Raji (cell line): ENCODE results near the gene RUFY3.

Experiments
- POLR2A ChIP-seq: IDR thresholded peaks from 2 replicates; pipeline ENCODE4 v1.6.1; 2011; ENCODE audit warnings: low read depth, low read length, control low read depth; ENCODE audit not compliant: insufficient read depth

The RUFY3 gene

DNA sequence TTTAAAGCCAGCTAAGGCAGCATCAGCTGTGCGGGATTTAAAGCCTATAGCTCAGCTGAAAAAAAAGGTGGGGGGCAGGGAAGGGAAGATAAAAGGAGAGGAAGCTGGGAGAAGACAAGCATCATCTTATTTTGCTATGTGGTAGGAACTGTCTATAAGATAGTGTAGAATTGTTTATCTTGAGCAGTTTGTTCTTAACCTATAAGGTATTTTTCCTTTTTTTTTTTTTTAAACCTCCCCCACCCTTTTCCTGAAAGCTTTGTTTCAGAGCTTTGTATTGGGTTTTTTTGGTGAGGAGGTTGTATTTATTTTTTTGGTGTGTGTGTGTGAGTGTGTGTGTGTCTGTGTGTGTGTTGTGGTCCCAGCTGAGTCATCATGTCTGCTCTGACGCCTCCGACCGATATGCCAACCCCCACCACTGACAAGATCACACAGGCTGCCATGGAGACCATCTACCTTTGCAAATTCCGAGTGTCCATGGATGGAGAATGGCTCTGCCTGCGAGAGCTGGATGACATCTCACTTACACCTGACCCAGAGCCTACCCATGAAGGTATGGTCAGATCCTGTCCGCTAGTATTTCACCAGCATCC, 531 bp downstream of the RUFY3 start:
- TF ChIP-seq POLR2A: no peak

DNA sequence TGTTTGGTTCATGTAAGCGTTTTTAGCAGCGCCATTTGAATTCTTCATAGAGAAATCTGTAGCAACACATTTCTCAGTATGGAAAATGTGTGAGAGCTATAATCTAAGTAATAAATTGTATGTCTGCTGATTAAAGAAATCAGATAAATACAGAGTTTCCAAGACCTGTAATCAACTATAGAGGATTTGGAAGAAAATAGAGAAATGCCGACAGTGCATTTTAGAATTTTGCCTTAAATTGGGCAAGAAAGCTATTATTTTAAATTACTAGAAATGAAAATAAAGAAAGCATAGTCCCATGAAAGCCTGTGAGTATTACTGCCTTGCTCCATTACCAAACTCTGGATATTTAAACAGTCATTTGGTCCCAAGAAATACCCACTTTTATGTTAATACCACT, 2.7 kb downstream of the RUFY3 start:
- TF ChIP-seq POLR2A: no peak

DNA sequence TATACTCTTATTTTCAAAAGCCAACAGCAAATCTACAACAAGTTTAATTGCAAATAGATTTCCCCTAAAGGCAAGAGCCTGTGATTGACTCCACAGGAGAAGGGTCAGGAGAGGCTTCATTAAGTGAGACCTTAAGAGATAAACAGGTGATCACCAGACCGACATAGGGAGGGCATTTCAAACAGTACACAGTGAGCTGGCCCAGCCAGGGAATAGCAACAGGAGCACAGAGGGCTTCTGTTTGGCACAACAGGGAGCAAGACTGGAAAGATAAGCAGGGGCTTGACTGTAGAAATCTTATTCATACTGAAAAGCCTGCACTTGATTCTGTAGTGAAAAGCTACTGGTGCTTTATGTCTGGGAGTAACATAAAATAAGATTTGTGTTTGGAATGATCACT, 3.9 kb downstream of the RUFY3 start:
- no peak for TF ChIP-seq POLR2A

DNA sequence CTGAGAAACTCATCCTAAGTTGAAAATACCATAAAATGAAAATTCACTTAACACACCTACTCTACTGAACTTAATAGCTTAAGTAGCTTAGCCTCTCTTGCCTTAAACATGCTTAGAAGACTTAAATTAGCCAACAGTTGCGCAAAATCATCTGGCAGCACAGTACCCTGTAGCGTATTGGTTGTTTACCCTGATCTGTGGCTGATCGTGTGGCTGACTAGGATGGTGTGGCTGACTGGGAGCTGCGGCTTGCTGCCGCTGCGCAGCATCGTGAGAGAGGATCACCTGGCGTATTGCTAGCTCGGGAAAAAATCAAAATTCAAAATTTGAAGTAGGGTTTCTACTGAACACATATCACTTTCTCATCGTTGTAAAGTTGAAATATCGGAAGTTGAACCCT, 6.3 kb downstream of the RUFY3 start:
- TF ChIP-seq POLR2A: no peak

DNA sequence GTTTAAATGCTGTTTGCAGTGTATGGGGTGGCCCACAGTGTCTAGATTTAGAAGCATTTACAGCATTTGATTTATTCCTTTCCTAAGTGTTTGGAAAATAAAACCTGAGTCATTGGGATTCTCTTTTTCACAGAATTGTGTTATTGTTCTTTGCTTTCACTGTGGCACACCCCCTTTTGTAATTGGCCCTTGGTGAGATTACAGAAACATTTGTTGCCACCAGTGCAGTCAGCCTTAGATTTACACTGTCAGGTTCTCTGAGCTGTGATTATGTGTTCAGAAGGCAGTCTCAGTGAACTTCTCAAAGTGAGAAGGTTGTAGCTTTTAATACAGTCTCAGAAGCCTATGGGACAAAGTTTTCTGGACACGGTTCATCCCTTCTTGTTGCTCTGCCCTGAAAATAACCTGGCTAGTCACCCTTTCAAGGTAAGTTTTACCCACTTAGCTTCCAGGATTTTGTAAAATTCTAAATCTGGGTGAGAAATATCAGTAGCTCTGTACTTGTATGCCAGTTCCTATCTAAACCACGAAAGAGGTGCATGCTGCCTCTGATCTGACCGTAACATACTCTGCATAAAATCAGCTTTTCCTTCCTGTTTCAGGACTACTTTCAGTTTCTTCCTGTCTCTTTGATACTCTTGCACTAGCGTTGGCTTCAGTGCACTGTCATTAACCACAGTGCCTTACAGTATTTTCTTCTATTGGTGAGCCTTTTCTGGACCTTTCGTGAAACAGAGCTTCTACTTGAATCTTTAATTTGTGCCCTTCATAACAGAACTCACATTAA, 12.6 kb downstream of the RUFY3 start:
- TF ChIP-seq POLR2A: no peak; the same call in none of the 2 replicates

DNA sequence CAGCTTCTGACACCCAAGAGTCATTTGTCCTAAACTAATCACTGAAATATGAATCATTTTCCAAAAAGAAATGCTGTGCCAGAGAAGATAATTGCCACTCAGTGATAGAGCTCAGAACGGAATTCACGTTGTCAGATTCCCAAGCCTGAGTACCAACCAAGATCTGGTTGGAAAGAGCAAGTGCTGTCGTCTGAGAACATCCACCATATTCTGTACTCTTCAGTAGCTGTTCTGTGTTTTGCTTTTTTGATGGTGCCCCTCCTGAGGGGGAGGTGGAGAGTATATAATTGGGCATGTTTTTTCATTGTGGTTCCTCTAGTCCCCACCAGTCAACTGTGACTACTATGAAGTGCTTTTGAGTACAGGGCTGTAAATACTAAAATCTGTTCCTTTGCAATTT, 13.2 kb downstream of the RUFY3 start:
- TF ChIP-seq POLR2A: peak; percentile 25; the same call in 1 of the 2 replicates

DNA sequence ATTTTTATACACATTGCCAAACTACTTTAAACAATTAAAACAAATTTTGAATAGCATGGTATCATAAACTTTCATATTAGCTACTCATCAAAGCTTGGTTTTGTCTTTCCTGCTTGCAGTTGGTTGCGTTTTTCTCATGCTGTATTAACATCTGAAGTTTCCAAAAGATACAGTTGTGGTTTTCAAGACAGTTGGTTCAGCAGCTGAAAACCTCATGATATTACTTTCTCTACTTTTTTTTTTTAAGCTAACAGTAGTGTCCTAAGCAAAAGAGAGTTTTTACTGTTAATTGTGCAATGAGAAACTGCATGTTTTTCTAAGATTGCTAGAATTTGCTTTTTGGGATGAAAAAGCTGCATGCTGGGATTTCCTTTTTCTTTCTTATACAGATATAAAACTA, 15.2 kb downstream of the RUFY3 start:
- no peak for TF ChIP-seq POLR2A

DNA sequence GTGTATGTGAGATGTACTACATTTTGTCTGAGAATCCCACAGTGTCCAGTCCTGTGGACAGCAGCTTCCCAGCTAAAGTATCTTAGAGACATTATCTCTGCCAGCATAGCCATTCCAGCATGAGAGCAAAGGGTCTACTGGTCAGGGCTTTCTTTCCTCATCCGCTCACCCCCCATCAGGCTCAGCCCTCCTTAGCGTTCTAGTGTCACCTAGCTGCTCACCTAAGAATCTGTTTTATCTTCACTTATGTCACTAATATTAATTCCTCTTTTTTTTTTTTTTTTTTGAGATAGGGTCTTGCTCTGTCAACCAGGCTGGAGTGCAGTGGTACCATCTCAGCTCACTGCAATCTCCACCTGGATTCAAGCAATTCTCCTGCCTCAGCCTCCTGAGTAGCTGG, 15.6 kb downstream of the RUFY3 start:
- no peak for TF ChIP-seq POLR2A

DNA sequence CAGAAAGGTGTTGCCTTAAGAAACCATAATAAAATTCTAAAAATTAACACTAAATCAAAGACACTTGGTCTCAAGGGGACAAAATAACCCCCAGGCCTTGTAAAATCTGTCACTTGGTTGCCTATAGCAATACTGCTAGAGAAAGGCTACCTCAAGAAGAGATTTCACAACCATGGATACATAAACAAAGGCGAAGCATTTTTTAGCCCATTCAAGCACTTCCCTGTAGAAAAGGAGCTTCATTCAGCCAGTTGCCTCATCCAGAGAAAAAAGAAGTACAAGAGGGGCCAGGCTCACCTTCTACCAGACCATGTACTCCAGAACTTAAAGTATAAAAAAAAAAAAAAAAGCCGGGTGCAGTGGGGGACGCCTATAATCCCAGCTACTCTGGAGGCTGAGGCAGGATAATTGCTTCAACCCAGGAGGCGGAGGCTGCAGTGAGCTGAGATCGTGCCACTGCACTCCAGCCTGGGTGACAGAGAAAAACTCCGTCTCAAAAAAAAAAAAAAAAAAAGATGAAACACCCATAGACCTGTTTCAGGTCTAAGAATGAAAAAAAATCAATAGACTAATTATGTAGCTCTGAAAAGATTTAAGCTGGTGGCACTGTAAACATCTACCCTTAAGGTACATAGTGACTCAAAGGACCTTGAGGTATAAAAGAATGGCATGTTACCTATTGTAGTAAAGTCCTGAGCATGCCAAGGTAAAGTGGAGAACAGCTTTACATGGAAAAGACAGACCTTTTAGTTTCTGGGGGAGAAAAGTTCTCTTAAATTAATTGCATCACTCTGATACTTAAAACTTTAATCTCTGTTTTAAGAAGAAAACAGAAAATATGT, 18.0 kb downstream of the RUFY3 start:
- TF ChIP-seq POLR2A: no peak

DNA sequence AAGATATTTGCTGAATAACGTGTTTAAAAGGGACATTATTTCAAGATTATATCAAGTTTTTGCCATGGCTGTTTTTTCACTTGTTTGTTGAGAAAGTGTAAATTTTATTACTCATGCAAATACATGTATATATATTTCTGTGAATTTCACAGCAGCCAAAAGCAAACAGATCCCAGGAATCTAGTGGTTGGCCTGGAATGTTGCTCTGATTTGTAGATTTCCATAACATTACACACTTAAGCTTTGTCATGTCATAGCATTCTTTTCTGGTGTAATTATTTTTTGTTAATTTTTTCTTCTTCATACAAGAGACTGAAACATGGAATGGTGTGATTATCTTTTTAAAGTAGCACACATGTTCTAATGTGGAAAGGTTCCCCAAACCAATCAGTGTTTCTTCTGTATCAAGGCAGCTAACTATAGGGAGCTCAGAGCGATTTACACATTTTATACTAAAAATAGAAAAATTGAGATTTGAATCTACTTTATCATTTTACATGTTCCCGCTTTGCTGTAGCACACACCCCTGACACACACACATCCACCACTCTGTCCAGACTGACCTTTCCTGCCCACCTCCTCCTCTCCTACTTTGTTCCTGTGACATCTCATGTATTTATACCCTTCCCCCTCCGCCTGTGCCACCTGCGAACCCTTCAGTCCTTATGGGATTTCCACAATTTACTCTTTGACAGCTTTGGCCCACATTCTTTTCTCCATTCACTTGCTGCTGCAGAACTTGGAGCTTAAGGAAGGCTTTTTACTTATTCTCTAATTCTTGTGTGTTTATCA, 20.3 kb downstream of the RUFY3 start:
- no peak for TF ChIP-seq POLR2A

DNA sequence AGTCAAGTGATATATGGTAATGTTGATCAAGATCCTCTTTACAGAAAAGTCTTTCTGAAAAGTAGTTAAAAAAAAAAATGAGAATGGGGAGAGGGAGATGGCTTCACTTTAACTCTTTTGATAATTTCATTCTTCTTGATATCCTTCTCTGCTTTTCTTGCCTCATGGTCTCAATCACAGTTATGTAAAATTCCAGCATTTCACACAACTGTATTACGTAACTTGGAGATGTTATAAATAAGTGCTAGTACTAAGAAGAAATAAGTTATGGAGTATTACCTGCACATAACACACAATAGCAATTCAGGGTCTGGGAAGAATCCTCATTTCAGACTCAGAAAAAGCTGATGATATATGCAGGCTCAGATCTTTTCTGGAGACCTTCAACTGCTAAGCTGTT, 22.0 kb downstream of the RUFY3 start:
- TF ChIP-seq POLR2A: no peak

DNA sequence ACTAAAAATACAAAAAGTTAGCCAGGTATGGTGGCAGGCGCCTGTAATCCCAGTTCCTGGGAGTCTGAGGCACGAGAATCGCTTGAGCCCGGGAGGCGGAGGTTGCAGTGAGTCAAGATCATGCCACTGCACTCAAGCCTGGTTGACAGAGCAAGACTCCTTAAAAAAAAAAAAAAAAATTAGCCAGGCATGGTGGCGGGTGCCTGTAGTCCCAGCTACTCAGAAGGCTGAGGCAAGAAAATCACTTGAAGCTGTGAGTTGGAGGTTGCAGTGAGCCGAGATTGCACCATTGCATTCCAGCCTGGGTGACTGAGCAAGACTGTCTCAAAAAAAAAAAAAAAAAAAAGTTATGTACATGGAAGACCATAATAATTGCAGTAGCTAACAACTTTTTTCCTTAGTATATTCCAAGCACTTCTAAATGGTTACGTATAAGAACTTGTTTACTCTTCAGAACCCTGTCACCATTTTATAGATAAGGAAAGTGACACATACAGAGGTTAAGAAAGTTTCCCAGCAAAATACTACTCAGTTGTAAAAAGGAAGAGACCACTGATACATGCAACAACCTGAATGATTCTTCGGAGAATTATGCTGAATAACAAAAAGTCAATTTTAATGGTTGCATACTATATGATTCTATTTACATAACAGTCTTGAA, 24.5 kb downstream of the RUFY3 start:
- no peak for TF ChIP-seq POLR2A

DNA sequence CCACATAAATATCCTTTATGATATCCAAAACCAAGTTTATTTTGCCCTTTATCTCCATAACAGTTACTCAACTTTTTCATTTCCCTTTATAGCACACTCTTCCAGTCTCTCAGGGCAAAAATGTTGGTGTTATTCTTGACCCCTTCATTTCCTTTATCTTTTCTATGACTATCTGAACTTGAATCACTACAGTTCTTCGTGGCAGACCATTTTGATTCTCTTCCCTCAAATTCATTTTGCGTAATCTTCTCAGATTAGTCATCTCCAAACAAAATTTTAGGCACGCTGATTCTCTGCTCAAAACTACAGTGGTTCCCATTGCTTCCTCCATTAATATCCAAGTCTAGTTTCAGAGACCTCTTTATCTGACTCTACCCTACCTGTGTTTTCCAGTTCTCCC, 26.1 kb downstream of the RUFY3 start:
- no peak for TF ChIP-seq POLR2A

DNA sequence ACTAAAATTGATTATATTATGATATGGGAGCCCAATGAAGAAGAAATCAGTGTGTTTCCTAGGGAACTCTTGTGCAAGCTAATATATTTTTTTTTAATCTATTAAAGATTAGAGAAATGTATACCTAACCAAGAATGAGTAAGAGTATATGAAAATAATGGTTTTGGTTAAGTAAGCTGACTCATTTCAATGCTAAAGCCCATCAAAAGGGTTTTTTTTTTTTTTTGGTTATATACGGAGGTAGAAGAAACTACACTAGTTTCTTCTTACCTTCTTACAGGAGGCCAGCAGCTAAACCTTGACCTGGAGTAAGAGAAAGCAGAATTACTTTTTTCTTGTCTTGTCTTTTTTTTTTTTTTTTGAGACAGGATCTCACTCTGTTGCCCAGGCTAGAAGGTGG, 27.5 kb downstream of the RUFY3 start:
- TF ChIP-seq POLR2A: no peak

DNA sequence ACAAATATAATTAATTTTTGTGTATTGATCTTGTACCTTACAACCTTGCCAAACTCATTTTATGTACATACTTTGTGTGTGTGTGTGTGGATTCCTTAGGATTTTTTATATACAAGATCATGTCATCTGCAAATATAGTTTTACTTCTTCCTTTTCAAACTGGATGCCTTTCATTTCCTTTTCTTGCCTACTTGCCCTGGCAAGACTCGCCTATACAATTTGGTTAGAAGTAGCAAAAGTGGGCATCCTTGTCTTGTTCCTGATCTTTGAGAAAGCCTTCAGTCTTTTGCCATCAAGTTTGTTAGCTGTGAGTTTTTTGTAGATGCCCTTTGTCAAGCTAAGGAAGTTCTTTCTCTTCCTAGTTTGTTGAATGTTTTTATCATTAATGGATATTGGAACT, 30.5 kb downstream of the RUFY3 start:
- TF ChIP-seq POLR2A: no peak
